ENCODE results near the gene PRKAG3. TPM values are rescaled to one million over a fixed set of nuclear protein-coding genes. Genes with fewer than 3 reads are reported as not detected.

PRKAG3 gene
- total RNA-seq, 4 donors from 2014 or later: 0.32 TPM; not detected in 3

DNA sequence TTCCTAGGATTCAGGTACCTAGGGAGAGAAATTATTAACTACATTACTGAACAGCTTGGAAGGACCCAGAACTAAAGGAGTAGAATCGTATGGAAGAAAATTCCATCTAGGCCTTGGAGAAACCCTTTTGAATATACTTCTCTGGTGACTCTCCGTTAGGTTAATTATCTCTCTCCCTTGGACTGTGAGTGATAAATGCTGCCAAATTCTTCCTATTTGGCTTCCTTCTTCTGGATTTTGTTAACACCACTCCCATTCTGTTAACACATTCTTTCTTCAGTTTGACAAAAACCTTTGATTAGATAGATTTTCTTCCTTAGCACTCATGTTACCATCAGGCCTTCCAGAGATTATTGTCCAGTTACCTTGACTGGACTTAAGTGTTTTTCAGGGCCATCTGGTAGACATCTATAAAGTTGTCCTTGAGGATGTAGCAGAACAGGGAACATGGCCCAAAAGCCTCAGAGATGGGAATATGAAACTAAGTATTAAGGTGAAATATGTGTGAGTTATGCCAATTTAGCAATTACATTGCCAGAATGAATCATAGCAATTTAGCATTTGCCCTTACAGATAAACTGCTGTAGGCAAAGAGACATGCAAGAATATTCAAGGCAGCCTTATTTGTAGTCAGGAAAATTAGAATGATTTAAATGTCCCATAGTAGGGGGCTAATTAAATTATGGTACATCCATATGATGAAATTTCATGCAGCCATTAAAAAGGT lies 42.9 kb downstream of the PRKAG3 start:
- H3K4me3 ChIP-seq (ENCODE audit: low read depth, poor library complexity, severe bottlenecking): no peak overlapping the region
- intact Hi-C loops (cut with DNase I; ENCODE audit: low total_unique reads): no loop called here
- no peak for DNase-seq (ENCODE audit: low spot score in 2 of 2)
- 42 to 43% methylated on average over 2 of the region's 2 CpGs for WGBS, 2 donors
- TF ChIP-seq, protein P1, sequence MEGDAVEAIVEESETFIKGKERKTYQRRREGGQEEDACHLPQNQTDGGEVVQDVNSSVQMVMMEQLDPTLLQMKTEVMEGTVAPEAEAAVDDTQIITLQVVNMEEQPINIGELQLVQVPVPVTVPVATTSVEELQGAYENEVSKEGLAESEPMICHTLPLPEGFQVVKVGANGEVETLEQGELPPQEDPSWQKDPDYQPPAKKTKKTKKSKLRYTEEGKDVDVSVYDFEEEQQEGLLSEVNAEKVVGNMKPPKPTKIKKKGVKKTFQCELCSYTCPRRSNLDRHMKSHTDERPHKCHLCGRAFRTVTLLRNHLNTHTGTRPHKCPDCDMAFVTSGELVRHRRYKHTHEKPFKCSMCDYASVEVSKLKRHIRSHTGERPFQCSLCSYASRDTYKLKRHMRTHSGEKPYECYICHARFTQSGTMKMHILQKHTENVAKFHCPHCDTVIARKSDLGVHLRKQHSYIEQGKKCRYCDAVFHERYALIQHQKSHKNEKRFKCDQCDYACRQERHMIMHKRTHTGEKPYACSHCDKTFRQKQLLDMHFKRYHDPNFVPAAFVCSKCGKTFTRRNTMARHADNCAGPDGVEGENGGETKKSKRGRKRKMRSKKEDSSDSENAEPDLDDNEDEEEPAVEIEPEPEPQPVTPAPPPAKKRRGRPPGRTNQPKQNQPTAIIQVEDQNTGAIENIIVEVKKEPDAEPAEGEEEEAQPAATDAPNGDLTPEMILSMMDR (IDR thresholded peaks at IDR 0.05): no peak
- TF ChIP-seq POLR2A (IDR thresholded peaks at IDR 0.05): no peak

DNA sequence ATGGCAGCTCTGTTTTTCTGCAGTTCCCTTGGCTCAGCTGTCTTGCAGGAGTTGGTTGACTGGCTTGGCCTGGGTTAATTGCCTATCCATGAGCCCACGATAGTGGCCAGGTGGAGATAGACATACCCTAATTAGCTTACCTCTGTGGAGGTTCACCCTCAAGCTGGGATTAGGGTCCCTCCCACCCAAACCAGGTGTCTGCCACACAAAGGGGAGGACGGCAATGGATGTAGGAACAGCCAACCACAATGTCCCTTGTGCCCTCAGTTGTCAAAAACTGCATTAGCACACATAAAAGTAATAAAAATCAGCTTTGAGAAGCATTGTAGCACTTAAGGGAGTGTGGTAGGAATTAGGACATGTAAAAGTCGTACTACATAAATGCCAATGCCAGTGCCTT lies 45.5 kb downstream of the PRKAG3 start:
- intact Hi-C loops (cut with DNase I; ENCODE audit: low total_unique reads): no loop called here
- no peak for DNase-seq (ENCODE audit: low spot score in 2 of 2)
- TF ChIP-seq POLR2A (IDR thresholded peaks at IDR 0.05): no peak
- TF ChIP-seq, protein P1 (IDR thresholded peaks at IDR 0.05): no peak
- 80 to 86% methylated on average over 3 of the region's 3 CpGs for WGBS, 2 donors
- H3K4me3 ChIP-seq (ENCODE audit: low read depth, poor library complexity, severe bottlenecking): no peak overlapping the region

DNA sequence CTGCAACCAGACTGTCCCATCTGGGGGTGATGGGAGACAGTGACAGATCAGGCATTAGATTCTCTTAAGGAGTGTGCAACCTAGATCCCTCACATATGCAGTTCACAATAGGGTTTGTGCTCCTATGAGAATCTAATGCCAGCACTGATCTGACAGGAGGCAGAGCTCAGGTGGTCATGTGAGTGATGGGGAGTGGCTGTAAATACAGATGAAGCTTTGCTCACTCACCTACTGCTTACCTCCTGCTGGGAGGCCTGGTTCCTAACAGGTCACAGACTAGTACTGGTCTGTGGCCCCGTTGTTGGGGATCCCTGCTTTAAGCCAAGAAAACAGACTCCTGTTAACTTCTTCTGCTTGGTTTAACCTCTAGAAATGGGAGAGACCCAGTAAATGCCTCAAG lies 46.5 kb downstream of the PRKAG3 start:
- H3K4me3 ChIP-seq (ENCODE audit: low read depth, poor library complexity, severe bottlenecking): no peak overlapping the region
- WGBS, 2 donors: 53 to 63% methylated on average over 1 of the region's 1 CpG
- TF ChIP-seq, protein P1 (IDR thresholded peaks at IDR 0.05): no peak
- no peak for TF ChIP-seq POLR2A (IDR thresholded peaks at IDR 0.05)
- intact Hi-C loops (cut with DNase I; ENCODE audit: low total_unique reads): no loop called here
- no peak for DNase-seq (ENCODE audit: low spot score in 2 of 2)

DNA sequence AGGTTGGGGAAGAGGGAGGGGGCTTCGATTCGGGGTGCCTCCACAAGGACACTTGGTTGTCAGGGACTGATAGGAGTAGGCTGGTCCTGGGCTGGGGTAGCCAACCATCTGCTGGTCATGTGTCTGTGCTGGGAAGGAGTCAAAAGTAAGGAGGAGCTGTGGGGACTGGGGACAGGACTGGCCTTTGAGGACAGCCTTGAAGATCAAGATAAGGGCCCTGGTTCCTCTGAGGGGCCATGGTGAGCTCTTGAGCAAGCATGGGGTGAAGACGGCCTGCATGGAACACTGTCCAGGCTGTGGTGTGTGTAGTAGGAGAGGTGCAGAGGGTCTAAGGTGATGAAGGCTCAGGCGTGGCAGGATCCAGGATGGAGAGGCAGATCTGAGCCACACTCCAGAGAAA lies 47.9 kb downstream of the PRKAG3 start:
- no peak overlapping the region for H3K4me3 ChIP-seq (ENCODE audit: low read depth, poor library complexity, severe bottlenecking)
- intact Hi-C loops (cut with DNase I; ENCODE audit: low total_unique reads): no loop called here
- TF ChIP-seq, protein P1 (IDR thresholded peaks at IDR 0.05): no peak
- TF ChIP-seq POLR2A (IDR thresholded peaks at IDR 0.05): no peak
- WGBS, 2 donors: 85% methylated on average over 4 of the region's 4 CpGs
- DNase-seq (ENCODE audit: low spot score in 2 of 2): no peak

DNA sequence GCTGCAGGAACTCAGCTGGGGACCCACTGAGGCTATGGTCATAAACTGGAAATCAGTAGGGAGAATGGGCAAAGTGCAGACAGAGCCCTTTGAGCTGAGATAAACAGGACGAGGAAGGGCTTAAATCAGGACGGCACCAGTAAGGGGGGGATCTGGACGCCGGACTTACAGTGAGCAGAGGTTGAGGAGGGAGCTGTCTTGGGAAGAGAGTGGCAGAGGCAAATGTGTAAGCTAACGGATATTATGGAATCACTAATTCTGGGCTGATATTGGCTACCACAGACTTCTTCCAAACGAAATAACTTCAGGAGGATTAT lies 49.1 kb downstream of the PRKAG3 start:
- 33 to 43% methylated on average over 6 of the region's 6 CpGs for WGBS, 2 donors

More for the DNA sequence above, 49.1 kb downstream of the PRKAG3 start:
- peak overlapping the region; percentile 70 for H3K4me3 ChIP-seq (ENCODE audit: low read depth, poor library complexity, severe bottlenecking)
- no peak for DNase-seq (ENCODE audit: low spot score in 2 of 2)
- TF ChIP-seq, protein P1 (IDR thresholded peaks at IDR 0.05): no peak
- TF ChIP-seq POLR2A (IDR thresholded peaks at IDR 0.05): no peak
- intact Hi-C loops (cut with DNase I; ENCODE audit: low total_unique reads): no loop called here
